A673 (cell line): ENCODE measurements around the gene RYR1. TPM values are rescaled to one million over a fixed set of nuclear protein-coding genes. Genes with fewer than 3 reads are reported as not detected.

ENCODE experiments used
- BruUV-seq: library from RNA; stranded (reverse); fragments of 400-500 nt; replicated peaks from 2 replicates; lab custom pipeline; 2021; lab: Mats Ljungman, UMichigan
- CTCF ChIA-PET: fragments of 300-600 bp; sonication (Branson Sonifier 250); formaldehyde crosslinking; loops from one replicate; lab custom pipeline; 2022; ENCODE audit warnings: antibody characterized with exemption; lab: Charles Lee
- POLR2A ChIA-PET: fragments of 300-600 bp; sonication (Branson Sonifier 250); formaldehyde crosslinking; loops from one replicate; lab custom pipeline; 2022; ENCODE audit warnings: antibody characterized with exemption; ENCODE audit not compliant: low non-redundant PET; lab: Charles Lee
- DNase-seq: peaks from one replicate; pipeline ENCODE4 v3.0.0-alpha.2; 2015; ENCODE audit warnings: low spot score
- H3K27ac ChIP-seq: fragments of 200-600 bp; sonication (generic); 2 replicates; pipeline ENCODE4 v1.5.1; 2016; ENCODE audit warnings: mixed run types, low read depth, mild to moderate bottlenecking, mixed read lengths, antibody characterized with exemption, low read length; ENCODE audit not compliant: poor library complexity, severe bottlenecking
- H3K27me3 ChIP-seq: fragments of 200-600 bp; sonication (generic); replicated peaks from 2 replicates; pipeline ENCODE4 v1.6.1; 2017; ENCODE audit warnings: mixed run types, low read depth, mild to moderate bottlenecking, mixed read lengths, antibody characterized with exemption, low read length; ENCODE audit not compliant: insufficient read depth, poor library complexity
- H3K36me3 ChIP-seq: fragments of 200-600 bp; sonication (generic); 2 replicates; pipeline ENCODE4 v1.6.1; 2016; ENCODE audit warnings: mixed run types, mild to moderate bottlenecking, mixed read lengths, antibody characterized with exemption, low read length; ENCODE audit not compliant: insufficient read depth, poor library complexity, severe bottlenecking
- H3K4me1 ChIP-seq: fragments of 200-600 bp; sonication (generic); 2 replicates; pipeline ENCODE4 v1.6.1; 2017; ENCODE audit warnings: mixed run types, mild to moderate bottlenecking, mixed read lengths, antibody characterized with exemption, low read length; ENCODE audit not compliant: insufficient read depth, poor library complexity, severe bottlenecking
- H3K4me3 ChIP-seq: fragments of 200-600 bp; sonication (generic); 2 replicates; pipeline ENCODE4 v1.5.1; 2016; ENCODE audit warnings: low read depth, mixed run types, mild to moderate bottlenecking, mixed read lengths, low read length; ENCODE audit not compliant: poor library complexity, severe bottlenecking
- H3K9me3 ChIP-seq: fragments of 200-600 bp; sonication (generic); 2 replicates; pipeline ENCODE4 v1.6.1; 2016; ENCODE audit warnings: mixed run types, low read depth, mild to moderate bottlenecking, mixed read lengths, antibody characterized with exemption, low read length; ENCODE audit not compliant: poor library complexity, severe bottlenecking
- CTCF ChIP-seq: fragments of 300-800, 200-600 bp; sonication (generic); conservative IDR thresholded peaks from 2 replicates; pipeline ENCODE4 v1.5.1; 2017; ENCODE audit warnings: low read depth, mild to moderate bottlenecking, antibody characterized with exemption, low read length, moderate library complexity, mixed read lengths
- EZH2 ChIP-seq: fragments of 200-600 bp; sonication (generic); IDR thresholded peaks from 2 replicates; pipeline ENCODE4 v1.6.1; 2017; ENCODE audit warnings: borderline replicate concordance, low read depth, mild to moderate bottlenecking, mixed read lengths, antibody characterized with exemption, low read length; ENCODE audit not compliant: poor library complexity, severe bottlenecking
- intact Hi-C: fragments of 100-400 bp; cut with micrococcal nuclease; formaldehyde crosslinking; loops from one replicate; pipeline ENCODE4 v1.10.0; 2022; ENCODE audit not compliant: unreplicated experiment
- total RNA-seq: library from RNA; stranded (reverse); gene quantifications from 2 replicates; pipeline ENCODE4 v1.2.3, GENCODE V29; 2021

RYR1 gene
- total RNA-seq, 1 experiment from 2014 or later: 0.28 TPM

- no peak overlapping the region for H3K4me3 ChIP-seq
- no peak overlapping the region for H3K27ac ChIP-seq
- POLR2A ChIA-PET: no interaction called here
- intact Hi-C loops: no loop called here
- BruUV-seq: no TSS peak
- H3K27me3 ChIP-seq: peaks cover 11% of the 10 kb centered on the region
- no peak for TF ChIP-seq CTCF
- no peak for TF ChIP-seq EZH2
- no peaks in the 10 kb centered on the region for H3K9me3 ChIP-seq
- DNase-seq: no peak
- CTCF ChIA-PET: no interaction called here
- no peaks in the 10 kb centered on the region for H3K4me1 ChIP-seq
- H3K36me3 ChIP-seq: no peaks in the 10 kb centered on the region
Observed at GRCh38 chr19:38429055-38429810, 4.3 kb upstream of the RYR1 start.

GRCh38 chr19:38429811-38430156 lies 3.7 kb upstream of the RYR1 start:
- no TSS peak for BruUV-seq
- POLR2A ChIA-PET: no interaction called here
- peaks cover 11% of the 10 kb centered on the region for H3K27me3 ChIP-seq
- H3K4me1 ChIP-seq: no peaks in the 10 kb centered on the region
- DNase-seq: no peak
- no peaks in the 10 kb centered on the region for H3K9me3 ChIP-seq
- no peaks in the 10 kb centered on the region for H3K36me3 ChIP-seq
- no peak overlapping the region for H3K4me3 ChIP-seq
- intact Hi-C loops: no loop called here
- TF ChIP-seq EZH2: no peak
- TF ChIP-seq CTCF: no peak
- CTCF ChIA-PET: no interaction called here
- no peak overlapping the region for H3K27ac ChIP-seq

GRCh38 chr19:38430931-38431330 lies 2.6 kb upstream of the RYR1 start:
- ChIA-PET POLR2A (no interaction called here), CTCF (no interaction called here)
- Histone ChIP-seq H3K9me3 (no peaks in the 10 kb centered on the region), H3K36me3 (no peaks in the 10 kb centered on the region), H3K4me3 (no peak overlapping the region), H3K4me1 (no peaks in the 10 kb centered on the region), H3K27ac (no peak overlapping the region), H3K27me3 (peaks cover 11% of the 10 kb centered on the region)
- intact Hi-C loops: no loop called here
- no peak for DNase-seq
- TF ChIP-seq CTCF: no peak
- BruUV-seq: no TSS peak
